ENCODE data around the gene TMEM255B. TPM values are rescaled to one million over a fixed set of nuclear protein-coding genes. Genes with fewer than 3 reads are reported as not detected.

Gene TMEM255B
- total RNA-seq, 1 donor from 2014 or later, result 13.8 TPM

- peaks cover 12% of the 10 kb centered on the region for H3K27me3 Mint-ChIP-seq (ENCODE audit: unreplicated experiment)
- peaks cover 19% of the 10 kb centered on the region for H3K4me1 Mint-ChIP-seq (ENCODE audit: low read depth, unreplicated experiment)
- H3K36me3 Mint-ChIP-seq (ENCODE audit: unreplicated experiment), result no peaks in the 10 kb centered on the region
- no peak overlapping the region for H3K27ac Mint-ChIP-seq (ENCODE audit: unreplicated experiment)
- no peak overlapping the region for H3K4me3 Mint-ChIP-seq (ENCODE audit: unreplicated experiment)
- no peak for DNase-seq
- no peak for TF ChIP-seq CTCF (IDR thresholded peaks at IDR 0.05; ENCODE audit: partially characterized antibody, unreplicated experiment)
- no peaks in the 10 kb centered on the region for H3K9me3 Mint-ChIP-seq (ENCODE audit: unreplicated experiment)
Observed at GRCh38 chr13:113762075-113762474, 3.0 kb downstream of the TMEM255B start.

- Mint-ChIP-seq H3K36me3 (ENCODE audit: unreplicated experiment) (peaks cover under 1% of the 10 kb centered on the region), H3K9me3 (ENCODE audit: unreplicated experiment) (no peaks in the 10 kb centered on the region), H3K27me3 (ENCODE audit: unreplicated experiment) (peaks cover 12% of the 10 kb centered on the region), H3K4me3 (ENCODE audit: unreplicated experiment) (no peak overlapping the region), H3K27ac (ENCODE audit: unreplicated experiment) (no peak overlapping the region), H3K4me1 (ENCODE audit: low read depth, unreplicated experiment) (peaks cover 19% of the 10 kb centered on the region)
- TF ChIP-seq CTCF (IDR thresholded peaks at IDR 0.05; ENCODE audit: partially characterized antibody, unreplicated experiment), result no peak
- DNase-seq, result no peak
Observed at GRCh38 chr13:113762538-113762937, 3.5 kb downstream of the TMEM255B start.

GRCh38 chr13:113763254-113763653 is 4.2 kb downstream of the TMEM255B start:
- H3K4me3 Mint-ChIP-seq (ENCODE audit: unreplicated experiment), result no peak overlapping the region
- no peak overlapping the region for H3K27ac Mint-ChIP-seq (ENCODE audit: unreplicated experiment)
- DNase-seq, result no peak
- H3K4me1 Mint-ChIP-seq (ENCODE audit: low read depth, unreplicated experiment), result peaks cover 15% of the 10 kb centered on the region
- peaks cover 5% of the 10 kb centered on the region for H3K36me3 Mint-ChIP-seq (ENCODE audit: unreplicated experiment)
- H3K27me3 Mint-ChIP-seq (ENCODE audit: unreplicated experiment), result peaks cover 10% of the 10 kb centered on the region
- H3K9me3 Mint-ChIP-seq (ENCODE audit: unreplicated experiment), result peaks cover 2% of the 10 kb centered on the region
- TF ChIP-seq CTCF (IDR thresholded peaks at IDR 0.05; ENCODE audit: partially characterized antibody, unreplicated experiment), result no peak

- DNase-seq, result no peak
- no peak overlapping the region for H3K4me3 Mint-ChIP-seq (ENCODE audit: unreplicated experiment)
- peaks cover 8% of the 10 kb centered on the region for H3K27me3 Mint-ChIP-seq (ENCODE audit: unreplicated experiment)
- H3K4me1 Mint-ChIP-seq (ENCODE audit: low read depth, unreplicated experiment), result peaks cover 12% of the 10 kb centered on the region
- peaks cover 4% of the 10 kb centered on the region for H3K9me3 Mint-ChIP-seq (ENCODE audit: unreplicated experiment)
- H3K36me3 Mint-ChIP-seq (ENCODE audit: unreplicated experiment), result peaks cover 5% of the 10 kb centered on the region
- no peak overlapping the region for H3K27ac Mint-ChIP-seq (ENCODE audit: unreplicated experiment)
- TF ChIP-seq CTCF (IDR thresholded peaks at IDR 0.05; ENCODE audit: partially characterized antibody, unreplicated experiment), result no peak
Observed at GRCh38 chr13:113763961-113764792, 5.2 kb downstream of the TMEM255B start.

Data from glutamatergic neuron (in vitro differentiated cells).